ENCODE measurements around the gene PLEKHG2.
A peak's percentile ranks its signal among the peaks of the same experiment; 100 is the strongest.

The PLEKHG2 gene

DNA sequence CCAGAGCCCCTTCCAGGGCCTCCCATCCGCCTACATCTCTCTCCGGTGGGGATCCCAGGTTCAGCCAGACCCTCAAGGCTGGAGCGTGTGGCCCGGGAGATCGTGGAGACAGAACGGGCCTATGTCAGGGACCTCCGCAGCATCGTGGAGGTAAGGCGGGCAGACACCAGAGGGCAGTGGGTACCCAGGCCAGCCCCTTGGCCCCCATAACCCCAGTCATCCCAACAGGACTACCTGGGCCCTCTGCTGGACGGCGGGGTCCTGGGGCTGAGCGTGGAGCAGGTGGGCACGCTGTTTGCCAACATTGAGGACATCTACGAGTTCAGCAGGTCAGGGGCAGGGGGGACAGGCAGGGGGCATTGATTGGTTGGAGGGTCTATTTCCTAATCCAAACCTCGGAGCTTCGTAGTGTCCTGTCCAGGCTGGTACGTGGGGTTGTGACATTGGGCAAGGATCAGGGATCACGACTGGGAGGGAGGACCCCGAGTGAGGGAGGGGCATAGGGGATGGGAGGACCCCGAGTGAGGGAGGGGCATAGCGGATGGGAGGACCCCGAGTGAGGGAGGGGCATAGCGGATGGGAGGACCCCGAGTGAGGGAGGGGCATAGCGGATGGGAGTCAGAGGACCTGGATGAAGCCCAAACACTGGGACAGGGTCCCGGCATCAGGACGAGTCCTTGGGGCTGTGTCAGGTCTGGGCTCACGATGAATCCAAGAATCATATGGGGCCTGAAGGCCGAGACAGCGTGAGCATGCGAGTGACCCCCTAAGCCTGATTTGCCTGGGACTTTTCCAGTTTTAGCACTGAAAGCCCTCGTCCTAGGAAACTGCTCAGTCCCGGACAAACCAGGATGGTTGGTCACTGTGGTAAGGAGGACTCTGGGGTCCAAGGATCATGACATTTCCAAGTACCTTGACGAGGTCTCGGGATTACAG, 2.9 kb downstream of the PLEKHG2 start:
- peak overlapping the region; percentile 17 for H3K23ac ChIP-seq (ENCODE audit: low read length)
- H2BK5ac ChIP-seq (ENCODE audit: low read length), result no peak overlapping the region
- H2BK15ac ChIP-seq (replicated peaks; ENCODE audit: low read depth), result no peak overlapping the region
- no peaks in the 10 kb centered on the region for H3K27me3 ChIP-seq (ENCODE audit: insufficient read depth, low read length, poor library complexity)
- H3K79me1 ChIP-seq (ENCODE audit: low read length), result peaks cover 22% of the 10 kb centered on the region
- H3K36me3 ChIP-seq (ENCODE audit: control insufficient read depth, insufficient read depth, low read length), result peaks cover 7% of the 10 kb centered on the region
- H3K56ac ChIP-seq (ENCODE audit: low read length), result peak overlapping the region; percentile 65
- H4K5ac ChIP-seq (ENCODE audit: low read length), result no peak overlapping the region
- peak overlapping the region; percentile 56 for H3K4me2 ChIP-seq (ENCODE audit: low read length)
- peaks cover 31% of the 10 kb centered on the region for H3K79me2 ChIP-seq (ENCODE audit: control insufficient read depth, insufficient read depth, low read length)
- peaks cover 12% of the 10 kb centered on the region for H3K4me1 ChIP-seq (ENCODE audit: control insufficient read depth, low read depth, low read length)
- peak overlapping the region; percentile 98 for H3K9ac ChIP-seq (ENCODE audit: low read length)
- no CpG with 5 or more reads among the region's 35 CpGs for WGBS (ENCODE audit: extremely low coverage, insufficient coverage, low lambda C conversion rate)
- no peak overlapping the region for H3K27ac ChIP-seq (ENCODE audit: low read depth, low read length)
- peak; percentile 57 for DNase-seq
- H4K8ac ChIP-seq (ENCODE audit: low read depth, low read length), result no peak overlapping the region
- no peak overlapping the region for H3K4me3 ChIP-seq (ENCODE audit: low read length)
- no peak overlapping the region for H3K18ac ChIP-seq (ENCODE audit: low read length)
- H3K4ac ChIP-seq (ENCODE audit: low read depth, low read length), result no peak overlapping the region
- no peak overlapping the region for H2AK5ac ChIP-seq (ENCODE audit: low read length)
- H2BK120ac ChIP-seq (ENCODE audit: low read depth, low read length), result no peak overlapping the region

GRCh38 chr19:39416152-39417120, 4.0 kb downstream of the PLEKHG2 start:
- H2BK5ac ChIP-seq (ENCODE audit: low read length), result no peak overlapping the region
- no peak overlapping the region for H3K9ac ChIP-seq (ENCODE audit: low read length)
- no peak overlapping the region for H3K4me2 ChIP-seq (ENCODE audit: low read length)
- no peak overlapping the region for H3K18ac ChIP-seq (ENCODE audit: low read length)
- H4K8ac ChIP-seq (ENCODE audit: low read depth, low read length), result no peak overlapping the region
- H2BK120ac ChIP-seq (ENCODE audit: low read depth, low read length), result no peak overlapping the region
- no peak overlapping the region for H2AK5ac ChIP-seq (ENCODE audit: low read length)
- H4K5ac ChIP-seq (ENCODE audit: low read length), result no peak overlapping the region
- H2BK15ac ChIP-seq (replicated peaks; ENCODE audit: low read depth), result no peak overlapping the region
- H3K56ac ChIP-seq (ENCODE audit: low read length), result no peak overlapping the region
- H3K36me3 ChIP-seq (ENCODE audit: control insufficient read depth, insufficient read depth, low read length), result peaks cover 11% of the 10 kb centered on the region
- H3K27me3 ChIP-seq (ENCODE audit: insufficient read depth, low read length, poor library complexity), result no peaks in the 10 kb centered on the region
- H3K4me3 ChIP-seq (ENCODE audit: low read length), result no peak overlapping the region
- WGBS (ENCODE audit: extremely low coverage, insufficient coverage, low lambda C conversion rate), result no CpG with 5 or more reads among the region's 27 CpGs
- peaks cover 22% of the 10 kb centered on the region for H3K79me1 ChIP-seq (ENCODE audit: low read length)
- H3K4ac ChIP-seq (ENCODE audit: low read depth, low read length), result no peak overlapping the region
- no peak overlapping the region for H3K23ac ChIP-seq (ENCODE audit: low read length)
- peaks cover 3% of the 10 kb centered on the region for H3K4me1 ChIP-seq (ENCODE audit: control insufficient read depth, low read depth, low read length)
- H3K79me2 ChIP-seq (ENCODE audit: control insufficient read depth, insufficient read depth, low read length), result peaks cover 31% of the 10 kb centered on the region
- H3K27ac ChIP-seq (ENCODE audit: low read depth, low read length), result no peak overlapping the region
- DNase-seq, result no peak

DNA sequence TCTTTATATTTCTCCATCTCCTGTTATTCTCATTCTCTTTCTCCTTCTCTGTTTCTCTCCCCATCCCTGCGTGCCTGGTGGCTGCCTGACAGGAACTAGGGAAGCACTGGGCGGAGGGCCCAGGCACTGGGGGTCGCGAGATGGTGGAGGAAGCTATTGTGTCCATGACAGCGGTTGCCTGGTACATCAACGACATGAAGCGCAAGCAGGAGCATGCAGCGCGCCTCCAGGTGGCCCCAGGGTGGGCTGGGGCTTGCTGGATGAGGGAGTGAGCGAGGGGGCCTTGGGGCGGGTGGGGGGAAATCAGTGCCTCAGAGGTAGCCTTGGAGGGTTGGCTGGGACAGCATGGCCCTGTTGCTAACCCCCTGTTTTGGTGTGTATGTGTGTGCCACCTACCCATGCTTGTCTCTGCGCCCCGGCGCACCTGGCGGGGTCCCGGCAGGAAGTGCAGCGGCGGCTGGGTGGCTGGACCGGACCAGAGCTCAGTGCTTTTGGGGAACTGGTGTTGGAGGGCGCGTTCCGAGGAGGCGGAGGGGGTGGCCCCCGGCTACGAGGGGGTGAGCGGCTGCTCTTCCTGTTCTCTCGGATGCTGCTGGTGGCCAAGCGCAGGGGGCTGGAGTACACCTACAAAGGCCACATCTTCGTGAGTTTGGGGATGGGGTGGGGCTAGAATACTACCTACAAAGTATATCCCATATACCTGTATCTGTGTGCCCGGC, 5.2 kb downstream of the PLEKHG2 start:
- no peak overlapping the region for H3K4ac ChIP-seq (ENCODE audit: low read depth, low read length)
- no peak overlapping the region for H3K4me2 ChIP-seq (ENCODE audit: low read length)
- no peak overlapping the region for H2BK15ac ChIP-seq (replicated peaks; ENCODE audit: low read depth)
- no peak overlapping the region for H4K8ac ChIP-seq (ENCODE audit: low read depth, low read length)
- H3K4me3 ChIP-seq (ENCODE audit: low read length), result no peak overlapping the region
- H3K79me2 ChIP-seq (ENCODE audit: control insufficient read depth, insufficient read depth, low read length), result peaks cover 31% of the 10 kb centered on the region
- H3K79me1 ChIP-seq (ENCODE audit: low read length), result peaks cover 22% of the 10 kb centered on the region
- no peak overlapping the region for H3K9ac ChIP-seq (ENCODE audit: low read length)
- H2BK5ac ChIP-seq (ENCODE audit: low read length), result no peak overlapping the region
- no peaks in the 10 kb centered on the region for H3K27me3 ChIP-seq (ENCODE audit: insufficient read depth, low read length, poor library complexity)
- peaks cover 15% of the 10 kb centered on the region for H3K36me3 ChIP-seq (ENCODE audit: control insufficient read depth, insufficient read depth, low read length)
- no peak for DNase-seq
- H3K18ac ChIP-seq (ENCODE audit: low read length), result no peak overlapping the region
- H2AK5ac ChIP-seq (ENCODE audit: low read length), result no peak overlapping the region
- H2BK120ac ChIP-seq (ENCODE audit: low read depth, low read length), result no peak overlapping the region
- H3K4me1 ChIP-seq (ENCODE audit: control insufficient read depth, low read depth, low read length), result peaks cover 3% of the 10 kb centered on the region
- no peak overlapping the region for H3K56ac ChIP-seq (ENCODE audit: low read length)
- H3K23ac ChIP-seq (ENCODE audit: low read length), result no peak overlapping the region
- H4K5ac ChIP-seq (ENCODE audit: low read length), result no peak overlapping the region
- no CpG with 5 or more reads among the region's 30 CpGs for WGBS (ENCODE audit: extremely low coverage, insufficient coverage, low lambda C conversion rate)
- H3K27ac ChIP-seq (ENCODE audit: low read depth, low read length), result no peak overlapping the region

DNA sequence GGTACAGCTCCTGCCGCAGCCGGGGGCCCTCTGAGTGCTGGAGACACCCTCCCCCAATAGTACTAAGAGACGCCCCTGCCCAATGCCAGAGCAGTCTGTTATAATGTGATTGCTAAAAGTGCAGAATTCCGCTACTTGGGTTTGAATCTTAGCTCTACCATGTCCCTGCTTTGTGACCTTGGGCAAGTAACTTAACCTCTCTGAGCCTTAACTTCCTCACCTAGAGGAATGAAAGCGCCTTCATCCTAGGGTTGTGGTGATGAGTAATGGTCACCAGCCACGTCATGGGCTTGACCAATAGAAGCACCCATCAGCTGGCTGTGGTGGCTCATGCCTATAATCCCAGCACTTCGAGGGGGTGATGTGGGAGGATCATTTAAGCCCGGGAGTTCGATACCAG, 6.5 kb downstream of the PLEKHG2 start:
- Histone ChIP-seq H3K79me1 (ENCODE audit: low read length) (peaks cover 22% of the 10 kb centered on the region), H3K23ac (ENCODE audit: low read length) (no peak overlapping the region), H3K4me3 (ENCODE audit: low read length) (no peak overlapping the region), H2BK5ac (ENCODE audit: low read length) (no peak overlapping the region), H4K8ac (ENCODE audit: low read depth, low read length) (no peak overlapping the region), H3K4me1 (ENCODE audit: control insufficient read depth, low read depth, low read length) (peaks cover 3% of the 10 kb centered on the region), H3K4ac (ENCODE audit: low read depth, low read length) (no peak overlapping the region), H2BK15ac (replicated peaks; ENCODE audit: low read depth) (no peak overlapping the region), H3K9ac (ENCODE audit: low read length) (no peak overlapping the region), H3K36me3 (ENCODE audit: control insufficient read depth, insufficient read depth, low read length) (peaks cover 23% of the 10 kb centered on the region), H3K4me2 (ENCODE audit: low read length) (no peak overlapping the region), H3K56ac (ENCODE audit: low read length) (no peak overlapping the region), H3K27ac (ENCODE audit: low read depth, low read length) (no peak overlapping the region), H3K18ac (ENCODE audit: low read length) (no peak overlapping the region), H4K5ac (ENCODE audit: low read length) (no peak overlapping the region), H3K79me2 (ENCODE audit: control insufficient read depth, insufficient read depth, low read length) (peaks cover 22% of the 10 kb centered on the region), H2AK5ac (ENCODE audit: low read length) (no peak overlapping the region), H3K27me3 (ENCODE audit: insufficient read depth, low read length, poor library complexity) (no peaks in the 10 kb centered on the region), H2BK120ac (ENCODE audit: low read depth, low read length) (no peak overlapping the region)
- no CpG with 5 or more reads among the region's 9 CpGs for WGBS (ENCODE audit: extremely low coverage, insufficient coverage, low lambda C conversion rate)
- DNase-seq, result no peak

DNA sequence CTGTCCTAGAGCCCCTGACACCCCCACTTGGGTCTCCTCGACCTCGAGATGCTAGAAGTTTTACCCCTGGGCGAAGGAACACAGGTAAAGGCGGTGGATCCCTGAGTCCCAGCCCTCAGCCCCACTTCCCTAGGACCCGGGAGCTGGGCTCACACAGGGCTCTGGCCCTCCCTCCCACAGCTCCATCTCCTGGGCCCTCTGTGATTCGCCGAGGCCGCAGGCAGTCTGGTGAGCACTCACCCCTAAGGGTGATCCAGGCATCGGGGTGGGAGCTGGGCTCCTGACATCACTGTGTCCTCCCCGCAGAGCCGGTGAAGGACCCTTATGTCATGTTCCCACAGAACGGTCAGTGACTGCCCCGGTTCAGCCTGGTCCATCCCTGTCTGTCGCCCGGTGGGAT, 8.3 kb downstream of the PLEKHG2 start:
- DNase-seq, result no peak
- no peak overlapping the region for H3K9ac ChIP-seq (ENCODE audit: low read length)
- H3K18ac ChIP-seq (ENCODE audit: low read length), result no peak overlapping the region
- H3K79me1 ChIP-seq (ENCODE audit: low read length), result peaks cover 14% of the 10 kb centered on the region
- peaks cover 6% of the 10 kb centered on the region for H3K79me2 ChIP-seq (ENCODE audit: control insufficient read depth, insufficient read depth, low read length)
- WGBS (ENCODE audit: extremely low coverage, insufficient coverage, low lambda C conversion rate), result no CpG with 5 or more reads among the region's 15 CpGs
- H2AK5ac ChIP-seq (ENCODE audit: low read length), result no peak overlapping the region
- no peak overlapping the region for H3K56ac ChIP-seq (ENCODE audit: low read length)
- H3K36me3 ChIP-seq (ENCODE audit: control insufficient read depth, insufficient read depth, low read length), result peaks cover 36% of the 10 kb centered on the region
- H3K4ac ChIP-seq (ENCODE audit: low read depth, low read length), result no peak overlapping the region
- H3K4me2 ChIP-seq (ENCODE audit: low read length), result no peak overlapping the region
- H4K8ac ChIP-seq (ENCODE audit: low read depth, low read length), result no peak overlapping the region
- no peak overlapping the region for H3K4me3 ChIP-seq (ENCODE audit: low read length)
- no peak overlapping the region for H2BK120ac ChIP-seq (ENCODE audit: low read depth, low read length)
- H3K27me3 ChIP-seq (ENCODE audit: insufficient read depth, low read length, poor library complexity), result no peaks in the 10 kb centered on the region
- no peak overlapping the region for H3K27ac ChIP-seq (ENCODE audit: low read depth, low read length)
- H2BK15ac ChIP-seq (replicated peaks; ENCODE audit: low read depth), result no peak overlapping the region
- H3K4me1 ChIP-seq (ENCODE audit: control insufficient read depth, low read depth, low read length), result no peaks in the 10 kb centered on the region
- no peak overlapping the region for H4K5ac ChIP-seq (ENCODE audit: low read length)
- no peak overlapping the region for H3K23ac ChIP-seq (ENCODE audit: low read length)
- no peak overlapping the region for H2BK5ac ChIP-seq (ENCODE audit: low read length)
